Keratinocyte (primary cell): ENCODE data around the gene ZNF577.

Source experiments
- EZH2 ChIP-seq: IDR thresholded peaks from one replicate; pipeline ENCODE4 v1.6.1; 2012; ENCODE audit warnings: inconsistent platforms, mild to moderate bottlenecking, low read length, moderate library complexity
- TF ChIP-seq, protein P1 (sequence below), 3 experiments: IDR thresholded peaks in 1 of 3; conservative IDR thresholded peaks in 1 of 3; optimal IDR thresholded peaks in 1 of 3; 2 replicates in 2 of 3; 3 replicates in 1 of 3; pipeline versions ENCODE3 to v1.5.1; 2011; ENCODE audit warnings: low read length in 3 of 3, mild to moderate bottlenecking in 3 of 3, moderate library complexity in 2 of 3, control low read depth in 1 of 3, inconsistent platforms in 1 of 3; ENCODE audit not compliant: insufficient read depth in 2 of 3; ENCODE audit errors: extremely low read depth in 1 of 3

DNA sequence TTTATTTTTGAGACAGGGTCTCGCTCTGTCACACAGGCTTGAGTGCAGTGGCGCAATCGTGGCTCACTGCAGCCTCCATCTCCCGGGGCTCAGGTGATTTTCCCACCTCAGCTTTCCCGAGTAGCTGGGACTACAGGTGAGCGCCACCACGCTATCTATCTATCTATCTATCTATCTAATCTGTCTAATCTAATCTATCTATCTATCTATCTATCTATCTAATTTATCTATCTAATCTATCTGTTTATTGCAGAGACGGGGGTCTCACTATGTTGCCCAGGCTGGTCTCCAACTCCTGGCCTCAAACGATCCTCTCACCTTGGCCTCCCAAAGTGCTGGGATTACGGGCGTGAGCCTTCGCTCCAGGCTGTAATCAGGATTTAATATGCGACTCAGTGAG, 40.1 kb upstream of the ZNF577 start:
- TF ChIP-seq, protein P1, sequence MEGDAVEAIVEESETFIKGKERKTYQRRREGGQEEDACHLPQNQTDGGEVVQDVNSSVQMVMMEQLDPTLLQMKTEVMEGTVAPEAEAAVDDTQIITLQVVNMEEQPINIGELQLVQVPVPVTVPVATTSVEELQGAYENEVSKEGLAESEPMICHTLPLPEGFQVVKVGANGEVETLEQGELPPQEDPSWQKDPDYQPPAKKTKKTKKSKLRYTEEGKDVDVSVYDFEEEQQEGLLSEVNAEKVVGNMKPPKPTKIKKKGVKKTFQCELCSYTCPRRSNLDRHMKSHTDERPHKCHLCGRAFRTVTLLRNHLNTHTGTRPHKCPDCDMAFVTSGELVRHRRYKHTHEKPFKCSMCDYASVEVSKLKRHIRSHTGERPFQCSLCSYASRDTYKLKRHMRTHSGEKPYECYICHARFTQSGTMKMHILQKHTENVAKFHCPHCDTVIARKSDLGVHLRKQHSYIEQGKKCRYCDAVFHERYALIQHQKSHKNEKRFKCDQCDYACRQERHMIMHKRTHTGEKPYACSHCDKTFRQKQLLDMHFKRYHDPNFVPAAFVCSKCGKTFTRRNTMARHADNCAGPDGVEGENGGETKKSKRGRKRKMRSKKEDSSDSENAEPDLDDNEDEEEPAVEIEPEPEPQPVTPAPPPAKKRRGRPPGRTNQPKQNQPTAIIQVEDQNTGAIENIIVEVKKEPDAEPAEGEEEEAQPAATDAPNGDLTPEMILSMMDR (optimal IDR thresholded peaks at IDR 0.05 in 1 of 3, IDR thresholded peaks at IDR 0.05 in 1 of 3, conservative IDR thresholded peaks at IDR 0.05 in 1 of 3; ENCODE audit: extremely low read depth in 1 of 3, insufficient read depth in 2 of 3, low read length in 3 of 3): no peak
- TF ChIP-seq EZH2: no peak
